Ramos (cell line): Measurements from ENCODE around the gene SOX6.
"Not testable (repeated sequence)": the region's sequence is repeated elsewhere in the genome, so short reads cannot be mapped to it uniquely, and the experiment has no call there.

ENCODE experiments used
- in situ Hi-C: fragments of 300-500 bp; cut with MboI; formaldehyde crosslinking; loops from one replicate; pipeline ENCODE4 v1.14.3; 2022; ENCODE audit warnings: low sequenced_read_pairs; ENCODE audit not compliant: unreplicated experiment

SOX6 gene

DNA sequence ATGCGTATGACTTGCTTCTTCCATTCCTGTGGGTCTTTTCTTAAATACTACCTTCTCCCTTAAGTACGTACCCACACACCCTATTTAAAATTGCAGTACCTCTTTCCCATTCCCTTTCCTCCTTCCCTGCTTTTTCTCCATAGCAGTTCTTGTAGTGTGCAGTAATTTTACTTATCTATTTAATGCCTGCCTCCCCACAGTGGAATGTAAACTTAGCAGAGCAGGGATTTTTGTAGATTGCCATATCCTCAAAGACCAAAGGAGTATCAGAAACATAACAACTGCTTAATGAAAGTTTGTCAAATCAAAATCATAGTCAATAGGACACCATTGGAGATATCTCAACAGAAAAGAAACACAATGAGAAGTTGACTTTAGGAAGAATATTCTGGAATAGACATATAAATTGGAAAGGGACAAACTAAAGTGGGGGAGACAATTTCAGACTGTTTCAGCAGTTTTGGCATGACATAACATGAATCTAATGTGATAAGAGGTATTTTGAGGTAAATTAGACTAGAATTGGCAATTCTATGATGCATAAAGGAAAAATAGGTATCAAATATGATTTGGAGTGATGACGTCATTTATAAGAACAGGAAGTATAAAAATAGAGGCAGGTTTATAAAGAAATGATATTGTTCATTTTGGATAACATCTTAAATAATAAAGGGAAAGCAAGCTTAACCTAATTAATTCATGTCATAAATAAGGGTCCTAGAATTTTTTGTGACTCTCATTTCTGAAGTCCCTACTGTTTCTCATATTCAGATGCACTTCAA lies 188.4 kb downstream of the SOX6 start:
- in situ Hi-C loops, result no loop called here

DNA sequence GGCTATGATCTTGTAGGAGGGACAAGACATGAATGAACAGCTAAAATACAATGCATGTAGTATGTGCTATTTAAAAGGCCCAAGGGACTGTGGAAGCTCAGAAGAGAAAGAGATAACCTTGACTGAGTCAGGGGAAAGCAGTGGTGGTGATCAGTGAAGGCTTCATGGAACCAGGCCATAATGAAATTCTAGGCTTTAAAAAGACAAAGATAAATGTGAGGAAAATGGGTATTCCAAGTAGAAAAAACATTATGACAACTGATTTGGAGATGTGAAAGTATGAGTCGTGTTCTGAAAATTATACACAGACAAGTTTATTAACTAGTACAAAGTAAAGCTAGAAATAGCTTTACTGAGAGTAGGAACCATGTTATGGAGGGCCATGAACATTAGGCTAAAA lies 189.8 kb downstream of the SOX6 start:
- in situ Hi-C loops, result no loop called here

DNA sequence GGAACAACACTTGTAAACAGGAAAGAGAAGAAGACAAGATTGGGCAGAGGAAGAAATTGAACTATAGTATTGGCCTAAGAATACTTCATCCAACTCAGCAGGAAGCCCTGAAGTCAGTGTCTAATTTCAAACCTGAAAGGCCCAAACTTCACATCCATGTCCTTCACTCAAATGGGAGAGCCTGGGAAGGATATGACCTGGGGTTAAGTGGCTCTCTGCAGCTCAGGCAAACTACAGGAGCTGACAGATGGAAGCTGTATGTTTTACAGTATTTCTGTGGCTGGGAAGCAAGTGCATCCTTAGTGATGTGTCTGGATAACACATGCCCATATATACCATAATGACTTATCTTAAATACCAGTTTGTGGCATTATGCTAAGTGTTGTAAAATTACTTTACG lies 196.2 kb downstream of the SOX6 start:
- in situ Hi-C loops, result no loop called here

DNA sequence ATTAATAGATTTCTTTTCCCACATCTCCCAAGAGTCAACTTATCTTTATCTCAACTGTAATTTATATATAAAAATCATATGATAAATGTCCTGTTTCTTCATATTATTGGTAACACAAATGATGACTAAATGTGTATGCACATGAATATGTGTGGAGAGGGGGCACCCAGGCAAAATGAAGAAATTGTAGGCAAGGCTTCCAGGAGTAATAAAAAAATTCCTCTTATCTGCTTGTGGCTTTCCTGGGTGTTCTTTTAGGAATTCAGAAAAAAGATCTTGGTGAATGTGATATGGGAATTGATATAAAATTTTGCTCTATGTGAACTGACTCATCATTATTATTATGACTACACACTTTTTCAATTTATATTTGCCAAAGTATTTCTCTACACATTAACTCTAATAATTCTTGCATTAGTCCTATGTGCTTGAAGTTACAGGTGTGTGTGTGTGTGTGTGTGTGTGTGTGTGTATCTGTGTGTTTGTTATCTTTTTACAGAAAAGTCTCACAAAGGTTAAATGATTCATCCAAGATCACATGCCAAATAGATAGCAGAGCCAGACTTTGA lies 197.8 kb downstream of the SOX6 start:
- in situ Hi-C loops, result no loop called here

DNA sequence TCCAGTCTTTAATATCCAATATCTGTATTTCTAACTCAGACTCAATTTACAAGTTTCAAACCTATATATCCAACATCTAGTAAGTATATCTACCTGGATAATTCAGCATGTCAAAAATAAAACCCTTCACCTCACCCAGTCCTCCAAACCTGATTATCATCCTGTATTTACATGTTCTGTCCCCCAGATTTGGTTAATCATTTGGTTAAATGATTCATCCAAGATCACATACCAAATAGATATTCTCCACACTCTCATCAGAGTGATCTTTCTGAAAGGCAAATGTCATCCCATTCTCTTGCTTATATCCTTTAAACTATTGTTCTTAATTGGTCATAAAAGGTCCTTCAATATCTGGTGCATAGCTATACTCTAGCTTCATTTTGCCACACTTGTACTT lies 199.0 kb downstream of the SOX6 start:
- in situ Hi-C loops, result no loop called here

DNA sequence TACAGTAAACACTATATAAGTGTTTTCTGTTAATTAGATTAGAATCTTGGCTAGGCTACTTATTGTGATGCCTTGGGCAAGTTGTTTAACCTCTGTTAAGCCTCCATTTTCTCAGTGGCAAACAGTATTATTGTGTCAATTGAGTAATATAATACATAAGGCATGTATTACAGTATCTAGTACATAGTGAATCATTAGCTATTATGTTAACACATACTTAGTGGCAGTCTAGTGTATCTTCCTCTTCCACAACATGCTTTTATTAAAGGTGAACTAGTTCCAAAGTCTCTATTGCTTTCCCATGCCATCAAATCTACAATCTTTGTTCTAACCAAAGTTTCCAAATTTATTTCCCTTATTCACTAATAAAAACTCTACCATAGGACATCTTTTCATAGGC lies 200.9 kb downstream of the SOX6 start:
- in situ Hi-C loops, result no loop called here

DNA sequence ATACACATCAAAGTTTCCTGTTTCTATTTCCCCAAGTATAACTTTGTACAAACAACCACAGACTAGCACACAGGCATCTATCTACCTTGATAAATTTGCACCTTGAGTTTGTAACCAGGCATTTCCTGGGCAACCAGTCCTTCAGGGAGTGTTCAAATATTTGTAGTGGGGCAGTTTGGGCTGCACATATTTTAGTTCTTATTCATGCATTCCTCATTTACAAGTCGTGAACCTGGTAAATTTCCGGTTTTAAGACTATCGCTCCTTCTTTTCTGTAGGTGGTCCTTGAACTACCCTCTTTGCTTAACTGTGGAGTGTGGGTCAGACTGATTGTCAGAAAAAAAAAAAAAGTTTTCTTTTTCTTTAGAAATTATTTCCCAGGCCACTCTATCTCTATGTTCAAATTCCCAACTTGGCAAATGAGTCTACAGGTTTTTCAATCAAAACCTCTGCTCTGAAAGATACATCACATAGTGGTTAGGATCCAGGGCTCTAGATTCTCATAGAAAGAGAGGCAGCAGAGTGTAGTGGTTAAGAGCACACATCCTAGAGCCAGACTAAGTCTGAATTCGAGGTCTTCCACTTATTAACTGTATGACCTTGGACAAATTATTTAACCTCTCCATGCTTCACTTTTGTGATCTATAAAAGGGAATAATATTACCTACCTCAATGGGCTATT lies 201.5 kb downstream of the SOX6 start:
- in situ Hi-C loops, result no loop called here

DNA sequence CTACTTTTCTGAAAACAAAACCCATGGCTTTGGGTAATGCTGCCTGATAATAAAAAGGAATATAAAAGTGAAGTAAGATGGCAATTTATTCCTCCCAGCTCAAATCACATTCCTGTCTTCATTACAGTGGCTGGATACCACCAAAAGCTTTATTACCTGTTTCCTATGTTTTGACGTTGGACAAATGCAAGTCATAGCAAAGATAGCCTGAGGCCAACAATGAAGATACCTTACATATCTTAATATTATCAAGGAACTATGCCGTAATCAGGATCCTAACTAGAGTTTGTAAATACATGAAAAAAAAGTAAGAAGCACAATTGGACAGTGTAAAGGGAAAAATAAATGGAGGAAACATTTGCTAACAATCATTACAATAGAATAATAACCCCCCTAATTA lies 202.4 kb downstream of the SOX6 start:
- in situ Hi-C loops, result no loop called here

DNA sequence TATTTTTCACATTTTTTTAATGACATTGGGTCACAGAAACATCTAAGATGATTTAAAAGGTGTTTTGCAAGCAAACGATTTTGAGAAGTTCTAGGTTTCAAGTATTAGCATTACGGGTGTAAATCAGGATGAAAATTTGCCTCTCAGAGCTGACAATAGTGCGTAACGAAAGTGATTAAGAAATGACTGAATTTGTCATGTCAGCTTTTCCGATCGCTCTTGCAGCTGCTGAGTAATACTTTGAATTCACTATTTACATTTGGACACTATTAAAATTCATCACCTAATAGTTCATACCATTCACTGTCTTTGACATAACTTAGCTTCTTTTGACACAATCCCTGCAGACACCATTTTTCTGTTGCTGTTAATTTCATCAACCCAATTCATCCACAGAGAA lies 205.2 kb downstream of the SOX6 start:
- in situ Hi-C loops, result no loop called here

DNA sequence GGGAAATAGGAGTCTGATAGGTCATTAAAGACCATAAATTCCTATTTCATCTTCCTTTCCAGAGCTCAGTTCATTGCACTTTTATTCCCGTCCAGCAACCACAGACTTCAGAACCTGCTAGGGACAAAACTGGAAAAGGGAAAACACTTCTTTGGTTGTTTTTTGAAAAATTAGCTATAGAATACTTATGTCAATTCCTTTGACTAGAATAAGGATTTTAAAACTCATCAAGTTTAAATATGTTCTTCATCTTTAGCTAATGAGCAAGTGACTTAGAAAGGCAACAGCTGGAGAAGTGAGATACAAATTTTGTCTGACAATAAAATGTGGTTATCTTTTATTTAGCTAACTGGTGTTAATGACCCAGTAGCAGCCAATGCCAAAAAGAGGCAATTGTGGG lies 206.9 kb downstream of the SOX6 start:
- in situ Hi-C loops, result no loop called here

DNA sequence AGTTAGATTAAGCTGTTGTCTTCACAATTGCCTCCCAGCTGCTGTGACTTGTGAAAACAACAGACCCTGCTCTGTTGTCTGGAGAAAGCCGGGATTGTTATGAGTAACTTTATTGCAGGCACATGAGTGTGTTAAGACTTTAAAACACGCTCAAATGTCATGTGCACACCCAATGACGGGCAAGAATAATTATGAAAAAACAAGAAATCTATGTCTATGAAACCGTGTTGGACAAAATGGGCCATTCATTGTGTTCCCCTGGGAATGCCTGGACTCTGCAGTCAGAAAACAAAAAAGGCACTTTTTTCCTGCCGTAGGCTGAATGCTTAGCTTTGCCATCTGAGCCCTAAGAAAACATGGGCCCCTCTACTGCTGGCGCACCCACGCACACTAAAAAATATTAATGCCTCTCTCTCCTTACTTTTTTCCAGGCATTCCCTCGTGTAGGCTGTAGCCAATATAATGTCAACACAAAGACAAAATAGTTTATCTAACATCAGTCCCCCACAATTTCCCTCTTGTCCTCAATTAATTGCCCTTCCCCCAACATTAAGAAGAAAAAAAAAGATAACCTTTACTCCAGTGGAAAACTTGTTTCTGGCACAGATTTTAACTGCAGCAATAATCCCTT lies 207.9 kb downstream of the SOX6 start:
- in situ Hi-C loops, result no loop called here

DNA sequence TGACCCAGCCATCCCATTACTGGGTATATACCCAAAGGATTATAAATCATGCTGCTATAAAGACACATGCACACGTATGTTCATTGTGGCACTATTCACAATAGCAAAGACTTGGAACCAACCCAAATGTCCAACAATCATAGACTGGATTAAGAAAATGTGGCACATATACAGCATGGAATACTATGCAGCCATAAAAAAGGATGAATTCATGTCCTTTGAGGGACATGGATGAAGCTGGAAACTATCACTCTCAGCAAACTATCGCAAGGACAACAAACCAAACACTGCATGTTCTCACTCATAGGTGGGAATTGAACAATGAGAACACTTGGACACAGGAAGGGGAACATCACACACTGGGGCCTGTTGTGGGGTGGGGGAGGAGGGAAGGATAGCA lies 209.4 kb downstream of the SOX6 start:
- in situ Hi-C loops, result not testable (repeated sequence)

DNA sequence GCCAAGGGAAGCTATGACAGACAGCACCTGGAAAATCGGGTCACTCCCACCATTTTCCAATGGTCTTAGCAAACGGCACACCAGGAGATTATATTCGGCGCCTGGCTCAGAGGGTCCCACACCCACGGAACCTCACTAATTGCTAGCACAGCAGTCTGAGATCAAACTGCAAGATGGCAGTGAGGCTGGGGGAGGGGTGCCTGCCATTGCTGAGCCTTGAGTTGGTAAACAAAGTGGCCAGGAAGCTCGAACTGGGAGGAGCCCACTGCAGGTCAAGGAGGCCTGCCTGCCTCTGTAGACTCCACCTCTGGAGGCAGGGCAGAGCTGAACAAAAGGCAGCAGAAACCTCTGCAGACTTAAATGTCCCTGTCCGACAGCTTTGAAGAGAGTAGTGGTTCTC lies 214.7 kb downstream of the SOX6 start:
- in situ Hi-C loops, result not testable (repeated sequence)

DNA sequence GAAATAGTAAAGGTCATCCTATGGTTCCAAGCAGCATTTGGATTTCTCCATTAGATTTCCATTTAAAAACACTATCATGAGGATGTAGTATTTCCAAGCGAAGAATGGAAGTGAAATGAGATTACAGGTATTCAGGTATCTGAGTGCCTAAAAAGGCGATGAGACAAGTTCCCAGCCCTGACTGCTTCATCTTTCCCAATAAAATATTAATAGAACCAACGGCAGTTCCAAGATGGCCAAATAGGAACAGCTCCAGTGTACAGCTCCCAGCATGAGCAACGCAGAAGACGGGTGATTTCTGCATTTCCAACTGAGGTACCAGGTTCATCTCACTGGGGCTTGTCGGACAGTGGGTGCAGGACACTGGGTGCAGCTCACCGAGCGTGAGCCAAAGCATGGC lies 215.2 kb downstream of the SOX6 start:
- in situ Hi-C loops, result not testable (repeated sequence)

DNA sequence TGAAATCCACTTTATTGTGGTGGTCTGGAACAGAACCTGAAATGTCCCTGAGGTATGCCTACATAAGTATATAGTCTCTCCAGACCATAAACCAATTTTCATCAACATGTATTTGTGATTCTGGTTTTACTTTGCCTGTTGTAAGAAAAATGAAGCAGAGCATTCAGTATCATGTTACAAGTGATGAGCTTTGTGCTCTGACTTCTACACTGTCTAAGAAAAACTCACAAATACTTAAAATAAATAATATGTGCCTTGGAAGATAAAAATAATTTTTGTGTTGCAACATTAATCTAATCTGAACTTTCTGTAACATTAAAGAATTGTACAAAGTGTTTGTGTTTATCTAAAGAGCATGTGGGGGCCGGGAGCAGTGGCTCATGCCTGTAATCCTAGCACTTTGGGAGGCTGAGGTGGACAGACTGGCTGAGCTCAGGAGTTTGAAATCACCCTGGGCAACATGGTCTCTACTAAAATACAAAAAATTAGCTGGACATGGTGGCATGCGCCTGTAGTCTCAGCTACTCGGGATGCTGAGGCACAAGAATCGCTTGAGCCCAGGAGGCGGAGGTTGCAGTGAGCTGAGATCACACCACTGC lies 219.5 kb downstream of the SOX6 start:
- in situ Hi-C loops, result no loop called here

DNA sequence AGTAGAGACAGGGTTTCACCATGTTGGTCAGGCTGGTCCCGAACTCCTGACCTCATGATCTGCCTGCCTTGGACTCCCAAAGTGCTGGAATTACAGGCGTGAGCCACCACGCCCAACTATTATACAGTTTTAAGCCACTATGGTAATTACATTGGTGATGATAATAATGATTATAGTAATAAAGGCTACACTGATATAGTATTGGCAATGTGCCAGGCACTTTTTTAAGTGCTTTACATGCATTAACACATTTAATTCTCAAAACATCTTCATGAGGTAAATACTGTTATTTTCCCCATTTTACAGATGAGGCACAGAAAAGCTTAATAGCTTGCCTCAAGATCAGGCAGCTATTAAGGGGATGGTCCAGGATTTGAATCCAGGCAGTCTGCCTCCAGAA lies 222.5 kb downstream of the SOX6 start:
- in situ Hi-C loops, result no loop called here

DNA sequence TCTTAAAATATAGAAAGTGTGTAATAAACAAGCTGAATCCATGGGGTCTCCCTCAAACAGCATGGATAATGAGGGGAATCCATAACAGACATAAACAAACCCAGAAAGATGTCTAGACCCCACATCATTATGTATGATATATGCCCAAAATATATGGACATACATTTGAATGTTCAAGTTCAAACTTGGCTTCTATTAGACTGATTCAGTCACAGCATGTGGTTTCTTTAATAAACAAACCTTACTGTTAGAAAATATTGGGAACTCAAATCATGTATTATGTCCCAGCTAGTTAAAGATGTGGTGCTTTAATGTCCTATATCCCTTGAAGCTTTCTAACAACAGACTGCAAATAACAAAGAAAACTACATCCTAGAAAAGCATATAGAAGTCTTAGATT lies 228.6 kb downstream of the SOX6 start:
- in situ Hi-C loops, result no loop called here

DNA sequence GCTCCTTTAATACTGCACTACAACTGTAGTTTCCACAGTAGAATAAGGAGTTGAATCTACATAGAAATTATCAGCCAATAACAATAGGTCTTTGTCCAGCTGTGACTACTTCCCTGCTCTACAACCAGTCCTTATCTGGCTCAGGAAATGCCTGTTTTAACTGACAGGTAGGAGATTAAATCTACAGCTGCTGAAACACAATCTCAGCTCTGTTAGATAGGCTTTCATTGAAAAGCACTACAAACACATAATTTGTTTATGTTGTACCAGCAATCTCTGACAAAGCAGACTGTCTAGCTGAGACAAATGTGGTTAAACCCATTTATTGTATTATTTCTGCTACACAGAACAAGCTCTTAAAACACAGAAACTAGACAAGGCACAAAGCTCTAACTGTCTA lies 230.0 kb downstream of the SOX6 start:
- in situ Hi-C loops, result no loop called here

DNA sequence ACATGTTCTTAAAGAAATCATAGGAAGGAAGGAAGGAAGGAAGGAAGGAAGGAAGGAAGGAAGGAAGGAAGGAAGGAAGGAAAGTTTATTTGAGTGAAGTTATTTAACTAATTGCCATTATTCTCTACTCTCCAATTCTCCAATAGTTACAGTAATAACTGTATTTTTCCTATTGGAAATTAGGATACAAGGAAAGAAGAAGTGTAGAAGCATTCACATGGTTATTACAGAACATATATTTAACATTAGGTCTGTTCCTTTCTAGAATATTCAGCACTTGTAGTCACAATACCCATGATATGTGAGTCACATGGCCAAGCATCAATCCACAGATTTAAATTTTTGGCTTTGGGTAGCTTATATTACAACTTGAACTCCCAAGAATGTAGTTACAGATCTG lies 230.6 kb downstream of the SOX6 start:
- in situ Hi-C loops, result no loop called here

DNA sequence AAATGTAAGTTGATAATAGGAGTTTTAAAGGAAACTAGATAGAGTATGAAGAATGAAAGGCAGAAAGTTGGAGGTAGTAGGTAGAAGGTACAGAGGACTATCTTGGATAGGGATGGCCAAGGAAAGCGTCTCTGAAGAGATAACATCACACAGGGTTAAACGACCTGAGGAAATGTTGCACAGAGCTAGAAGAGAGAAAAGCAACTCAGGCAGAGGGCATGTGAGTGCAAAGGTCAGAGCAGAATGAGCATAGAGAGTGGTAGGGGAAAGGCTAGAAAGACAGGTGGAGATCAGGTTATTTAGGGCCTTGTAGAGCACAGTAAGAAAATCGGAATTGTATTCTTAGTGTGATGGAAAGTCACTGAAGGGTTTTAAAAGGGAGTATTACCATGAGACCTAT lies 232.0 kb downstream of the SOX6 start:
- in situ Hi-C loops, result no loop called here

DNA sequence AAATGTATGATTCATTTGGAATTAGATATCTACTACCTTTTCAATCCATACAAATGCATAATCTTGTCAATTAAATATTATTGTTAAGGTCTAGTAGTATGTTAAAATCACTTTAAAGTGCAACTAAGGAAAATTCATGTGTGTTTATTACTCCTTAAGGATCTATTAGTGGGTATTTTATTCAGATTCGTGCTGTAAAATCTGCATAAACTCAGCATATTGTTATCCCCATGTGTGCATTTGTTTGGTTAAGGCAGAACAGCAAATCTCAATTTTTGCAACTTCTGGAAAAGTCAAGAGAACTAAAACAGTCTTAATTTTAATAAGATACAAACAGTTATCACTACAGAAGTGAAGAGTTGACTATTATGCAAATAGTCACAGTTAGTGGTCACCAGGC lies 234.5 kb downstream of the SOX6 start:
- in situ Hi-C loops, result no loop called here
